ENCODE measurements around the gene MTURN. TPM values are rescaled to one million over a fixed set of nuclear protein-coding genes. Genes with fewer than 3 reads are reported as not detected.

MTURN gene
- total and polyA plus RNA-seq, 2 donors (not counting 1 experiment from before 2014, with no cell fraction given), result 4.5 to 13.9 TPM

DNA sequence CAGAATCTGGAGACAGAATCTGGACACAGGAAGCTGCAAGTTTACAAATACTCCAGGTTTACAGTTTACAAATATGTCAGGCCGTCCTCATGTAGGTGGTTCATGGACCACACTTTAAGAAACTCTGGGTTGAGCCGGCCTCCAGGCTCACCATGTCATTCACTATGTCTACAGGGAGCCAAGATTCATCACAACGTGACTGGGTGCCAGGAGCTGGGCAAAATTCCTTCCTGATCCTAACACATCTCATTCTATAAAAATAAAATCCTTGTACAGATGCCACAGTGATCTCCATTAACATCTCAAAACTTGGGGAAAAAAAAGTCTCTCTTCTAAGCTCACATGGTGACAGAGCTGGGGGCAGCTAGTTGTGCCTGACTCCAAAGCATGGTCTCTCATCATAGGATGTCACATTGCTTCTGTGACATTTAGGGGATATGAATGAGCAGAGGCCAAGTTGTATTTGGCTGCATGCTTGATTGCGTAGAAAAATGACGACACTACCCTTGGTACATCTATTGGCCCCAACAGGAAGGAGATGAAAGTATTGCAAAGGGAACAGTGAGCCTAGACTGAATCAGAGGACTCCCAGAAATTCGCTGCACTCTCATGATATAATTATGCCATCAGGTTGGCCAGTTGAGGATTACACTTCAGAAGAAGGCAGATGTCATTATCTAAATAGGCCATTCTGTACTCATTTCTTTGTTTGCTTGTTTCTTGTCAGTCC lies 35.9 kb downstream of the MTURN start:
- intact Hi-C loops (cut with micrococcal nuclease), result no loop called here
- POLR2A ChIA-PET, result interaction anchor here (0.6 kb wide), 1 partner anchor 20 kb away, joined by 3 read pairs; no protein-coding TSS in a partner anchor
- no peak for DNase-seq
- Histone ChIP-seq H4K20me1 (ENCODE audit: control insufficient read depth, insufficient read depth, low read length, poor library complexity, severe bottlenecking) (no peaks in the 10 kb centered on the region), H3K9ac (ENCODE audit: low read length) (no peak overlapping the region), H3K79me2 (ENCODE audit: control insufficient read depth, insufficient read depth, low read length) (no peaks in the 10 kb centered on the region), H3K4me1 (ENCODE audit: control insufficient read depth in 2 of 2, insufficient read depth in 2 of 2, low read length in 2 of 2) (peaks cover 0 to 1% of the 10 kb centered on the region in 2 donors), H3K27ac (ENCODE audit: low read length in 2 of 2) (no peak overlapping the region), H3K36me3 (replicated peaks in 1 of 2; ENCODE audit: control extremely low read depth in 1 of 2, control insufficient read depth in 1 of 2, extremely low read depth in 1 of 2, insufficient read depth in 2 of 2, low read length in 1 of 2) (no peaks in the 10 kb centered on the region), H3K9me3 (ENCODE audit: control extremely low read depth in 1 of 3, control insufficient read depth in 2 of 3, insufficient read depth in 1 of 3, low read length in 2 of 3) (no peaks in the 10 kb centered on the region), H2AFZ (ENCODE audit: insufficient read depth, low read depth, low read length, poor library complexity, severe bottlenecking) (no peak overlapping the region), H3K4me3 (ENCODE audit: control extremely low read depth in 1 of 5, extremely low read depth in 1 of 5, insufficient read depth in 1 of 5, low read depth in 2 of 5, low read length in 4 of 5) (no peak overlapping the region), H3K4me2 (replicated peaks; ENCODE audit: low read depth, low read length, poor library complexity, severe bottlenecking) (no peak overlapping the region), H3K27me3 (replicated peaks in 1 of 4; ENCODE audit: control extremely low read depth in 1 of 4, control insufficient read depth in 3 of 4, insufficient read depth in 4 of 4, low read length in 3 of 4) (no peaks in the 10 kb centered on the region)
- Mint-ChIP-seq H3K4me1 (peaks cover 7% of the 10 kb centered on the region), H3K9me3 (ENCODE audit: insufficient read depth) (no peaks in the 10 kb centered on the region), H3K27me3 (no peaks in the 10 kb centered on the region), H3K27ac (no peak overlapping the region), H3K4me3 (no peak overlapping the region)
- TF ChIP-seq EZH2 (IDR thresholded peaks at IDR 0.05; ENCODE audit: borderline replicate concordance, insufficient read depth, low read depth, low read length, poor library complexity, severe bottlenecking), result no peak
- TF ChIP-seq, protein P1, sequence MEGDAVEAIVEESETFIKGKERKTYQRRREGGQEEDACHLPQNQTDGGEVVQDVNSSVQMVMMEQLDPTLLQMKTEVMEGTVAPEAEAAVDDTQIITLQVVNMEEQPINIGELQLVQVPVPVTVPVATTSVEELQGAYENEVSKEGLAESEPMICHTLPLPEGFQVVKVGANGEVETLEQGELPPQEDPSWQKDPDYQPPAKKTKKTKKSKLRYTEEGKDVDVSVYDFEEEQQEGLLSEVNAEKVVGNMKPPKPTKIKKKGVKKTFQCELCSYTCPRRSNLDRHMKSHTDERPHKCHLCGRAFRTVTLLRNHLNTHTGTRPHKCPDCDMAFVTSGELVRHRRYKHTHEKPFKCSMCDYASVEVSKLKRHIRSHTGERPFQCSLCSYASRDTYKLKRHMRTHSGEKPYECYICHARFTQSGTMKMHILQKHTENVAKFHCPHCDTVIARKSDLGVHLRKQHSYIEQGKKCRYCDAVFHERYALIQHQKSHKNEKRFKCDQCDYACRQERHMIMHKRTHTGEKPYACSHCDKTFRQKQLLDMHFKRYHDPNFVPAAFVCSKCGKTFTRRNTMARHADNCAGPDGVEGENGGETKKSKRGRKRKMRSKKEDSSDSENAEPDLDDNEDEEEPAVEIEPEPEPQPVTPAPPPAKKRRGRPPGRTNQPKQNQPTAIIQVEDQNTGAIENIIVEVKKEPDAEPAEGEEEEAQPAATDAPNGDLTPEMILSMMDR (IDR thresholded peaks at IDR 0.05), result no peak
- CTCF ChIA-PET, result interaction anchor here (2.0 kb wide), 1 partner anchor 394 kb away, joined by 8 read pairs; no protein-coding TSS in a partner anchor
- WGBS (ENCODE audit: insufficient coverage), result 86% methylated on average over 3 of the region's 6 CpGs
- no peak for ATAC-seq (ENCODE audit: low read depth)

DNA sequence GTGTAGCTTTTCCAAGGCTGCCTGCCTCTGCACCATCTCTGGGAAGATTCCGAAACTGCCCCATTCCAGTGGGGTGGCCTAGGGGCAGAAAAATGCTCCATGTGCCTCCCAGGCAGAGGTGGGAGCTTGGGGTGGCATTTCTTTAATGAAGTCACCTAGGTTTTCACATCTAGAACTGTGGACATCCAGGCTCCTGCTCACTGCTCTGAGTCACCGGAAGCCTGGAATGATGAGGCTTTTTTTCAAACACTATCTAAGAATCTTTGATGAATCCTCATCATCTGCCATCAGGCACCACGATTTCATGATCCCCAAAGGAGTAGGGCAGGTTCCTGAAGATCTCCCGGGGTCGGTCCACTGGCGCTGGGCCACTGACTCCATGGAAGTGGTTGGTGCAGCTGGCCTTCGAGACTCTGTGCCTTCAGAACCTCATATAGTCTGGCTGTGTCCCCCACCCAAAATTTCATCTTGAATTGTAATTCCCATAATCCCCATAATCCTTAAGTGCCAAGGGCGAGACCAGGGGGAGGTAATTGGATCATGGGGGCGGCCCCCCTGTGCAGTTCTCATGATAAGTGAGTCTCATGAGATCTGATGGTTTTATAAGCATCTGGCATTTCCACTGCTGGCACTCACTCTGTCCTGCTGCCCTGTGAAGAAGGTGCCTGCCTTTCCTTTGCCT lies 37.1 kb downstream of the MTURN start:
- H3K4me1 Mint-ChIP-seq, result peaks cover 20% of the 10 kb centered on the region
- Histone ChIP-seq H3K79me2 (ENCODE audit: control insufficient read depth, insufficient read depth, low read length) (no peaks in the 10 kb centered on the region), H3K9ac (ENCODE audit: low read length) (no peak overlapping the region), H3K27ac (ENCODE audit: low read length in 2 of 2) (no peak overlapping the region), H3K27me3 (replicated peaks in 1 of 4; ENCODE audit: control extremely low read depth in 1 of 4, control insufficient read depth in 3 of 4, insufficient read depth in 4 of 4, low read length in 3 of 4) (no peaks in the 10 kb centered on the region), H4K20me1 (ENCODE audit: control insufficient read depth, insufficient read depth, low read length, poor library complexity, severe bottlenecking) (no peaks in the 10 kb centered on the region), H3K9me3 (ENCODE audit: control extremely low read depth in 1 of 3, control insufficient read depth in 2 of 3, insufficient read depth in 1 of 3, low read length in 2 of 3) (no peaks in the 10 kb centered on the region), H2AFZ (ENCODE audit: insufficient read depth, low read depth, low read length, poor library complexity, severe bottlenecking) (no peak overlapping the region), H3K36me3 (replicated peaks in 1 of 2; ENCODE audit: control extremely low read depth in 1 of 2, control insufficient read depth in 1 of 2, extremely low read depth in 1 of 2, insufficient read depth in 2 of 2, low read length in 1 of 2) (no peaks in the 10 kb centered on the region), H3K4me3 (ENCODE audit: control extremely low read depth in 1 of 5, extremely low read depth in 1 of 5, insufficient read depth in 1 of 5, low read depth in 2 of 5, low read length in 4 of 5) (no peak overlapping the region), H3K4me2 (replicated peaks; ENCODE audit: low read depth, low read length, poor library complexity, severe bottlenecking) (no peak overlapping the region), H3K4me1 (ENCODE audit: control insufficient read depth in 2 of 2, insufficient read depth in 2 of 2, low read length in 2 of 2) (peaks cover 12 to 14% of the 10 kb centered on the region in 2 donors)
- no peaks in the 10 kb centered on the region for H3K9me3 Mint-ChIP-seq (ENCODE audit: insufficient read depth)
- H3K27me3 Mint-ChIP-seq, result no peaks in the 10 kb centered on the region
- 89% methylated on average over 6 of the region's 9 CpGs for WGBS (ENCODE audit: insufficient coverage)
- CTCF ChIA-PET, result no interaction called here
- POLR2A ChIA-PET, result no interaction called here
- ATAC-seq (ENCODE audit: low read depth), result no peak
- TF ChIP-seq EZH2 (IDR thresholded peaks at IDR 0.05; ENCODE audit: borderline replicate concordance, insufficient read depth, low read depth, low read length, poor library complexity, severe bottlenecking), result no peak
- TF ChIP-seq, protein P1 (IDR thresholded peaks at IDR 0.05), result no peak
- no peak overlapping the region for H3K4me3 Mint-ChIP-seq
- intact Hi-C loops (cut with micrococcal nuclease), result no loop called here
- DNase-seq, result no peak
- H3K27ac Mint-ChIP-seq, result no peak overlapping the region

Data from B cell (primary cell).